ENCODE data around the gene FAM135A. TPM values are rescaled to one million over a fixed set of nuclear protein-coding genes. Genes with fewer than 3 reads are reported as not detected.

The FAM135A gene
- total RNA-seq, 1 experiment from 2014 or later: 31.0 TPM

- DNase-seq: peak; percentile 76
- no peaks in the 10 kb centered on the region for H3K79me2 ChIP-seq (ENCODE audit: insufficient read depth, low read length)
- no peak overlapping the region for H3K56ac ChIP-seq (ENCODE audit: insufficient read length, low read depth, low read length)
- Mint-ChIP-seq H3K9me3 (no peaks in the 10 kb centered on the region), H3K4me1 (no peaks in the 10 kb centered on the region), H3K27ac (no peak overlapping the region), H3K36me3 (ENCODE audit: insufficient read depth in 1 of 3, low read depth in 3 of 3) (no peaks in the 10 kb centered on the region), H3K27me3 (ENCODE audit: low read depth) (no peaks in the 10 kb centered on the region; the same call in none of the 2 replicates), H3K4me3 (no peak overlapping the region)
- no peak overlapping the region for H3K14ac ChIP-seq (ENCODE audit: insufficient read depth, low read length)
- H3K27ac ChIP-seq (ENCODE audit: insufficient read length, low read depth, low read length): no peak overlapping the region
- no peak overlapping the region for H3T11ph ChIP-seq (ENCODE audit: low read length)
- no peak overlapping the region for H2BK12ac ChIP-seq (ENCODE audit: insufficient read length, low read depth, low read length)
- H3K79me1 ChIP-seq (ENCODE audit: insufficient read depth, low read depth, low read length, poor library complexity, severe bottlenecking): no peaks in the 10 kb centered on the region
- no peak overlapping the region for H3K18ac ChIP-seq (ENCODE audit: insufficient read length, low read depth, low read length)
- H4K5ac ChIP-seq (ENCODE audit: insufficient read length, low read depth, low read length): no peak overlapping the region
- no peak overlapping the region for H3K23ac ChIP-seq (ENCODE audit: insufficient read length, low read depth, low read length)
- H3K23me2 ChIP-seq (ENCODE audit: insufficient read length, low read depth, low read length, poor library complexity, severe bottlenecking): no peaks in the 10 kb centered on the region
- no peak overlapping the region for H3K4me2 ChIP-seq (ENCODE audit: insufficient read depth, insufficient read length, low read length)
- H4K8ac ChIP-seq (replicated peaks; ENCODE audit: insufficient read length, low read depth, low read length): no peak overlapping the region
- WGBS (ENCODE audit: extremely low coverage, insufficient read length, low lambda C conversion rate): no CpG with 5 or more reads among the region's 5 CpGs
- H2BK5ac ChIP-seq (ENCODE audit: insufficient read length, low read length): no peak overlapping the region
- H2AK5ac ChIP-seq (ENCODE audit: insufficient read length, low read length): no peak overlapping the region
- H4K91ac ChIP-seq (ENCODE audit: insufficient read length, low read depth, low read length): no peak overlapping the region
- H3K9ac ChIP-seq (ENCODE audit: extremely low read depth, insufficient read length, low read length): no peak overlapping the region
- no peaks in the 10 kb centered on the region for H3K9me3 ChIP-seq (ENCODE audit: control insufficient read depth, low read depth, low read length)
- no peak overlapping the region for H2AFZ ChIP-seq (ENCODE audit: low read length)
- no peak overlapping the region for H3K4ac ChIP-seq (ENCODE audit: low read depth, low read length)
- H2BK120ac ChIP-seq (ENCODE audit: low read depth, low read length, poor library complexity, severe bottlenecking): no peak overlapping the region
- H3K27me3 ChIP-seq (ENCODE audit: insufficient read depth, low read length): no peaks in the 10 kb centered on the region
- no peaks in the 10 kb centered on the region for H3K4me1 ChIP-seq (ENCODE audit: insufficient read depth, low read length)
- peak; percentile 90 for TF ChIP-seq CTCF (conservative IDR thresholded peaks at IDR 0.05)
- H2BK20ac ChIP-seq (ENCODE audit: low read depth, low read length, poor library complexity, severe bottlenecking): no peak overlapping the region
- no peaks in the 10 kb centered on the region for H4K20me1 ChIP-seq (ENCODE audit: control insufficient read depth, insufficient read depth, insufficient read length)
- no peak overlapping the region for H2BK15ac ChIP-seq (ENCODE audit: low read depth, low read length)
These were observed 43.9 kb upstream of the FAM135A start for GRCh38 chr6:70369332-70369950.
